ENCODE data around the gene DET1.

DNA sequence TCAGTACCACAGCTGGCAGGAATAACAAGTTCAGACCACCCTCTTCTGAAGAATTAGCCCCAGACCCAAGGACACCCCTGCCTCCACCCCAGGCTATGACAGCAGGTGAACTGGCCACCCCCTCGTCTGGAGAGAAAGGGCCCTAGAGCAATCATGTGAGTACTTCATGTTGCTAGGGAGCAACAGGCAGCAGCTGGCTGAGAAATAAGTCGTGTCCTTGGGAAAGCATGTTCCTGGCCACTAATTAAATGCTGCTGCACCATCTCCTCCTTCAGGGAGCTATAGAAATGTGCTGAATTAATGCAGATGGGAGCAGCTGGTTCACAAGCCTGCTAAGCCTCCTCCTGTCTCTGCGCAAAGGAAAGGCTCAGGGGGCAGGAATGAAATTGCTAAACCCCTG lies 47.5 kb downstream of the DET1 start:
- TF ChIP-seq TAF1 (IDR thresholded peaks at IDR 0.05; ENCODE audit: borderline replicate concordance, low read depth, low read length) (no peak), POLR2A (IDR thresholded peaks at IDR 0.05; ENCODE audit: low read depth, low read length) (no peak), POLR2AphosphoS5 (IDR thresholded peaks at IDR 0.05; ENCODE audit: low read depth, low read length) (no peak)

All from GM12892 (cell line).